ENCODE results near the gene CHST8.
A peak's percentile ranks its signal among the peaks of the same experiment; 100 is the strongest.
"Not testable (repeated sequence)": the region's sequence is repeated elsewhere in the genome, so short reads cannot be mapped to it uniquely, and the experiment has no call there.

The CHST8 gene

GRCh38 chr19:33818411-33818810 is 196.7 kb downstream of the CHST8 start:
- no peak for DNase-seq

GRCh38 chr19:33819078-33819477 is 197.3 kb downstream of the CHST8 start:
- DNase-seq, result not testable (repeated sequence)

GRCh38 chr19:33819506-33819879 is 197.7 kb downstream of the CHST8 start:
- no peak for DNase-seq

GRCh38 chr19:33819880-33820781 is 198.4 kb downstream of the CHST8 start:
- DNase-seq, result peak; percentile 58 to 77

- DNase-seq, result no peak
These were observed 200.1 kb downstream of the CHST8 start for GRCh38 chr19:33821871-33822270.
